ENCODE results near the gene PRKCI.
"Not testable (repeated sequence)": the region's sequence is repeated elsewhere in the genome, so short reads cannot be mapped to it uniquely, and the experiment has no call there.

DNA sequence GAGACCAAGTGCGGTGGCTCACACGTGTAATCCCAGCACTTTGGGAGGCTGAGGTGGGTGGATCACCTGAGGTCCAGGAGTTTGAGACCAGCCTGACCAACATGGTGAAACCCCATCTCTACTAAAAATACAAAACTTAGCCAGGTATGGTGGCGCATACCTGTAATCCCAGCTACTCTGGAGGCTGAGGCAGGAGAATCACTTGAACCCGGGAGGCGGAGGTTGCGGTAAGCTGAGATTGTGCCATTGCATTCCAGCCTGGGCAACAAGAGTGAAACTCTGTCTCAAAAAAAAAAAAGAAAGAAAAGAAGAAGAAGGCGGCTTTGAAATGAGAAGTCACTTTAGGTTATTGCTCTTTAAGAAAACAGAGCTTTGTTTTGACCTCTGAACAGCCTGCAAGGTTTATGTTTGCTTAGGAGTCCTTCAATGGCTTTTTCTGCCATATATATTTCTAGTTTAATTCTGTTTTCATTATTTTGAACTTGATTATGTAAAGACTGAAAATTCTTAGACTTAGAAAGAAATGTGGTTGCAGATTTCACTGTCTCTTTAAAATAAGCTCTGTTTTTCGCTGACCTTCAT is 47.5 kb downstream of the PRKCI start:
- not testable (repeated sequence) for TF ChIP-seq POLR2A, POLR2AphosphoS5 (IDR thresholded peaks at IDR 0.05; ENCODE audit: low read depth, low read length)
